HCT116 (cell line): Measurements from ENCODE around the gene SERGEF.

Experiments
- CBX3 ChIP-seq: IDR thresholded peaks from 2 replicates; pipeline ENCODE4 v1.6.1; 2012; ENCODE audit warnings: low read depth
- CEBPB ChIP-seq: IDR thresholded peaks from 2 replicates; pipeline ENCODE4 v1.6.1; 2012; ENCODE audit warnings: low read depth
- EZH2 ChIP-seq: fragments of 200-600 bp; sonication (generic); IDR thresholded peaks from 2 replicates; pipeline ENCODE4 v1.6.1; 2017; ENCODE audit warnings: antibody characterized with exemption, mixed run types
- EZH2phosphoT487 ChIP-seq: fragments of 200-600 bp; IDR thresholded peaks from 2 replicates; pipeline ENCODE4 v1.6.1; 2018; ENCODE audit warnings: antibody characterized with exemption, borderline replicate concordance
- POLR2A ChIP-seq: IDR thresholded peaks from 2 replicates; pipeline ENCODE4 v1.7.0; 2011; ENCODE audit warnings: borderline replicate concordance; ENCODE audit not compliant: insufficient read depth, insufficient read length; ENCODE audit errors: extremely low read depth
- POLR2AphosphoS5 ChIP-seq: IDR thresholded peaks from 2 replicates; pipeline ENCODE4 v1.6.1; 2011; ENCODE audit warnings: mild to moderate bottlenecking, low read depth, low read length, moderate library complexity
- RAD21 ChIP-seq: IDR thresholded peaks from 2 replicates; pipeline ENCODE4 v1.6.1; 2012; ENCODE audit warnings: low read depth, mild to moderate bottlenecking
- SIN3A ChIP-seq: IDR thresholded peaks from 2 replicates; pipeline ENCODE4 v1.6.1; 2012; ENCODE audit warnings: low read depth
- SRF ChIP-seq: IDR thresholded peaks from 2 replicates; pipeline ENCODE4 v1.6.1; 2012; ENCODE audit warnings: low read depth
- TCF7L2 ChIP-seq: IDR thresholded peaks from 2 replicates; pipeline ENCODE4 v1.7.0; 2011; ENCODE audit warnings: borderline replicate concordance, inconsistent platforms; ENCODE audit not compliant: insufficient read depth, insufficient read length; ENCODE audit errors: extremely low read depth
- YY1 ChIP-seq: IDR thresholded peaks from 2 replicates; pipeline ENCODE4 v1.6.1; 2011; ENCODE audit warnings: low read length, low read depth, moderate library complexity, mild to moderate bottlenecking; ENCODE audit not compliant: insufficient replicate concordance; ENCODE audit errors: extremely low read depth
- TF ChIP-seq, protein P1 (sequence below): IDR thresholded peaks from 2 replicates; pipeline ENCODE4 v1.6.1; 2012
- TF ChIP-seq, protein P2 (sequence below), 3 experiments: fragments of 200-600 bp in 1 of 3; sonication (generic) in 1 of 3; IDR thresholded peaks in 2 of 3; conservative IDR thresholded peaks in 1 of 3; 2 replicates each; pipeline ENCODE4 v1.5.1; 2012 to 2017; ENCODE audit warnings: low read depth in 2 of 3, low read length in 2 of 3, antibody characterized with exemption in 1 of 3, borderline replicate concordance in 1 of 3, control low read depth in 1 of 3, mild to moderate bottlenecking in 1 of 3, mixed read lengths in 1 of 3, mixed run types in 1 of 3, moderate library complexity in 1 of 3; ENCODE audit not compliant: insufficient read depth in 1 of 3

DNA sequence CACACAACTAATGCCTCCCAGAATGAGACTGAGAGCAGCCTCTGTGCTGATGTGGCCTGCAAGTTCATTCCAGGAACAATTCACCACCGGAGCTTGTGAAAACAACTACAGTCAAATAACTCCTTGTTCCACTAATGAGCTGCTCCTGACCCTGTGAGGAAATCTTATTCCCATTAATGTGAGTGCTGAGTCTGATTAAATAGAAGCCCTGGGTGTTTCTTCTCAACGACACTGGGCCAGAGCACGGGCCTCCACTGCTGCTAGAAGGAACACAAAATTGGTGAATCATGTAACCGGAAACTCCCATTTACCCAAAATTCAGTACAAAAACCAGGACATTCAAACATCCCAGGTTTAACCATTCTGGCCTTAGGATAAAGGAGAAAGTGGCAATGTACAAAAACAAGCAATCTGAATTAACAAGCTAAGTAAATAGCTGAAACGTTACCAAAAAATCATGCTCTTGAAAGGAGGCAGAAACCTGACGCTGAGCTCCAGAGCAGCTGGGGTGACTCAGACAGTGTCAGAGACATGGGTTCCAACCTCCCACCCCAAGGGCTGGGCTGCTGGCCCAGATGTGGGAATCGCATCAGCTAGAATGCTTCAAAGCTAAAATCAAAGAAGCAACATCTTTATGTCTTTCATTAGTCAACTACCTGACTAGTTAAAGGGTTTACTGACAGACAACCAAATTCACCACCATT, 26.7 kb downstream of the SERGEF start:
- TF ChIP-seq, protein P1, sequence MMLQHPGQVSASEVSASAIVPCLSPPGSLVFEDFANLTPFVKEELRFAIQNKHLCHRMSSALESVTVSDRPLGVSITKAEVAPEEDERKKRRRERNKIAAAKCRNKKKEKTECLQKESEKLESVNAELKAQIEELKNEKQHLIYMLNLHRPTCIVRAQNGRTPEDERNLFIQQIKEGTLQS: no peak
- TF ChIP-seq POLR2A (no peak), CEBPB (no peak), TCF7L2 (no peak), RAD21 (no peak), SRF (no peak), SIN3A (no peak), EZH2 (no peak), YY1 (no peak), EZH2phosphoT487 (no peak), POLR2AphosphoS5 (no peak), CBX3 (no peak)
- TF ChIP-seq, protein P2, sequence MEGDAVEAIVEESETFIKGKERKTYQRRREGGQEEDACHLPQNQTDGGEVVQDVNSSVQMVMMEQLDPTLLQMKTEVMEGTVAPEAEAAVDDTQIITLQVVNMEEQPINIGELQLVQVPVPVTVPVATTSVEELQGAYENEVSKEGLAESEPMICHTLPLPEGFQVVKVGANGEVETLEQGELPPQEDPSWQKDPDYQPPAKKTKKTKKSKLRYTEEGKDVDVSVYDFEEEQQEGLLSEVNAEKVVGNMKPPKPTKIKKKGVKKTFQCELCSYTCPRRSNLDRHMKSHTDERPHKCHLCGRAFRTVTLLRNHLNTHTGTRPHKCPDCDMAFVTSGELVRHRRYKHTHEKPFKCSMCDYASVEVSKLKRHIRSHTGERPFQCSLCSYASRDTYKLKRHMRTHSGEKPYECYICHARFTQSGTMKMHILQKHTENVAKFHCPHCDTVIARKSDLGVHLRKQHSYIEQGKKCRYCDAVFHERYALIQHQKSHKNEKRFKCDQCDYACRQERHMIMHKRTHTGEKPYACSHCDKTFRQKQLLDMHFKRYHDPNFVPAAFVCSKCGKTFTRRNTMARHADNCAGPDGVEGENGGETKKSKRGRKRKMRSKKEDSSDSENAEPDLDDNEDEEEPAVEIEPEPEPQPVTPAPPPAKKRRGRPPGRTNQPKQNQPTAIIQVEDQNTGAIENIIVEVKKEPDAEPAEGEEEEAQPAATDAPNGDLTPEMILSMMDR (IDR thresholded peaks at IDR 0.05 in 2 of 3, conservative IDR thresholded peaks at IDR 0.05 in 1 of 3; ENCODE audit: borderline replicate concordance in 1 of 3, insufficient read depth in 1 of 3, low read depth in 2 of 3, low read length in 2 of 3): no peak
